H1 (cell line): Measurements from ENCODE around the gene PDE3A. TPM values are rescaled to one million over a fixed set of nuclear protein-coding genes. Genes with fewer than 3 reads are reported as not detected.

Experiments
- CEBPB ChIP-seq: IDR thresholded peaks from 2 replicates; pipeline ENCODE4 v1.6.1; 2012; ENCODE audit warnings: low read depth, low read length
- EGR1 ChIP-seq: IDR thresholded peaks from 2 replicates; pipeline ENCODE4 v1.6.1; 2011; ENCODE audit warnings: low read depth, low read length, borderline replicate concordance
- POLR2A ChIP-seq, 2 experiments: IDR thresholded peaks; 1 replicate in 1 of 2; 2 replicates in 1 of 2; pipeline ENCODE4 v1.6.1; 2011; ENCODE audit warnings: low read depth in 2 of 2, low read length in 2 of 2, mild to moderate bottlenecking in 2 of 2; ENCODE audit errors: control extremely low read depth in 1 of 2
- TCF12 ChIP-seq: IDR thresholded peaks from 2 replicates; pipeline ENCODE4 v1.6.1; 2011; ENCODE audit warnings: low read depth, mild to moderate bottlenecking, low read length
- polyA plus RNA-seq, 7 experiments: library from polyadenylated mRNA; depleted of rRNA in 3 of 7; stranded (reverse) in 5 of 7; unstranded in 2 of 7; fragments of >200 nt in 5 of 7; fragments of 200-250 nt in 2 of 7; gene quantifications; 1 replicate in 5 of 7; 2 replicates in 1 of 7; 4 replicates in 1 of 7; pipeline versions ENCODE4 v1.2.1 to v1.2.3, GENCODE V29; 2011 to 2013; ENCODE audit warnings: missing spikeins in 2 of 7, mixed read lengths in 2 of 7
- total RNA-seq: library from RNA; stranded (reverse); fragmentation: NEBNext Ultra II Directional; extraction: Animal tissue kit (Norgen Biotek cat#: 25700); gene quantifications from 2 replicates; pipeline ENCODE4 v1.2.1, GENCODE V29; 2021

Gene PDE3A
- total and polyA plus RNA-seq, 2 of the 8 experiments (the other 6 are each of a cell fraction or from before 2014, with no cell fraction given), result 1.4 to 3.4 TPM

DNA sequence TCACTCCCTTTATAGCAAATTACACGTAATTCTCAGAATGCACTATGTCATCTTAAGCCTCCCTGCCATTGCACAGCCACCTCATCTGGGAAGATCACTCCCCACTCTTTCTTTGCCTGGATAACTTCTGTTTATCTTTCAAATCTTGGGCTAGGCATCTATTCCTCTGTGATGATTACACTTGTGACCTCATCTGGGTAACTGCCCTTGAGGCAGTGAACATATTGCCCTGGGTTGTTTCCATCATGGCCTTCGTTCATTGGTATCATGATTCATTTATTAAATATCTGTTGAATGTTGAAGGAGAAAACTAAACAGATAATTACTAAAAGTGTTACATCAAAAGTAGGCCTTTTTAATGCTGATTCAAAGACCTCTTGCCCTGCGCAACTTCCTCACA, 26.2 kb upstream of the PDE3A start (continued):
- no peak for TF ChIP-seq CEBPB
- TF ChIP-seq POLR2A (IDR thresholded peaks at IDR 0.05; ENCODE audit: control extremely low read depth in 1 of 2, low read depth in 2 of 2, low read length in 2 of 2), result no peak
- no peak for TF ChIP-seq TCF12
- no peak for TF ChIP-seq EGR1
